Measurements from ENCODE around the gene SPOUT1.

DNA sequence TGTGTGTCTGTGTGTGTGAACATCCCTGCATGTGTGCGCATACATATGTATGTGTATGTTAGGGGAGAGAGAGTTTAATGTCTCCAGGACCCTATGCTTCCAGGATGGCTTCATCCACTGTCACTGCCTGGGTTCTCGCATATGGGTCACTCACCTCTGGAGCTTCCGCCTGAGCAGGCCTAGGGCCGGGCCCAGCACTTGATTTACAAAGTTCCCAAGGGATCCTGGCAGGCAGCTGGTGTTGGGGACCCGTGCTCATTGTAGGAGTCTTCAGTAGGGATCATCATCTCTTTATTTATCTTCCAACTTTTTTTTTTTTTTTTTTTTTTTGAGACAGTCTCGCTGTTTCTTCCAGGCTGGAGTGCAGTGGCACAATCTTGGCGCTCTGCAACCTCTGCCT is 29.5 kb downstream of the SPOUT1 start:
- no peak for TF ChIP-seq NR3C1 (IDR thresholded peaks at IDR 0.05)
- no peak for TF ChIP-seq SMC3 (IDR thresholded peaks at IDR 0.05)
- TF ChIP-seq RNF2 (IDR thresholded peaks at IDR 0.05; ENCODE audit: borderline replicate concordance, low read depth): no peak
- TF ChIP-seq, protein P1, sequence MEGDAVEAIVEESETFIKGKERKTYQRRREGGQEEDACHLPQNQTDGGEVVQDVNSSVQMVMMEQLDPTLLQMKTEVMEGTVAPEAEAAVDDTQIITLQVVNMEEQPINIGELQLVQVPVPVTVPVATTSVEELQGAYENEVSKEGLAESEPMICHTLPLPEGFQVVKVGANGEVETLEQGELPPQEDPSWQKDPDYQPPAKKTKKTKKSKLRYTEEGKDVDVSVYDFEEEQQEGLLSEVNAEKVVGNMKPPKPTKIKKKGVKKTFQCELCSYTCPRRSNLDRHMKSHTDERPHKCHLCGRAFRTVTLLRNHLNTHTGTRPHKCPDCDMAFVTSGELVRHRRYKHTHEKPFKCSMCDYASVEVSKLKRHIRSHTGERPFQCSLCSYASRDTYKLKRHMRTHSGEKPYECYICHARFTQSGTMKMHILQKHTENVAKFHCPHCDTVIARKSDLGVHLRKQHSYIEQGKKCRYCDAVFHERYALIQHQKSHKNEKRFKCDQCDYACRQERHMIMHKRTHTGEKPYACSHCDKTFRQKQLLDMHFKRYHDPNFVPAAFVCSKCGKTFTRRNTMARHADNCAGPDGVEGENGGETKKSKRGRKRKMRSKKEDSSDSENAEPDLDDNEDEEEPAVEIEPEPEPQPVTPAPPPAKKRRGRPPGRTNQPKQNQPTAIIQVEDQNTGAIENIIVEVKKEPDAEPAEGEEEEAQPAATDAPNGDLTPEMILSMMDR (IDR thresholded peaks at IDR 0.05): no peak
- no peak for TF ChIP-seq POLR2AphosphoS2 (conservative IDR thresholded peaks at IDR 0.05; ENCODE audit: low read length)
- no peak for TF ChIP-seq BHLHE40 (IDR thresholded peaks at IDR 0.05; ENCODE audit: low read depth, low read length)
- TF ChIP-seq ESRRA (IDR thresholded peaks at IDR 0.05; ENCODE audit: borderline replicate concordance, low read length): no peak
- no peak for TF ChIP-seq EP300 (IDR thresholded peaks at IDR 0.05)
- no peak for TF ChIP-seq POLR2A (IDR thresholded peaks at IDR 0.05; ENCODE audit: low read length)
- no peak for TF ChIP-seq TP53 (CRISPR knock-in tag; IDR thresholded peaks at IDR 0.05)
- TF ChIP-seq, protein P2, sequence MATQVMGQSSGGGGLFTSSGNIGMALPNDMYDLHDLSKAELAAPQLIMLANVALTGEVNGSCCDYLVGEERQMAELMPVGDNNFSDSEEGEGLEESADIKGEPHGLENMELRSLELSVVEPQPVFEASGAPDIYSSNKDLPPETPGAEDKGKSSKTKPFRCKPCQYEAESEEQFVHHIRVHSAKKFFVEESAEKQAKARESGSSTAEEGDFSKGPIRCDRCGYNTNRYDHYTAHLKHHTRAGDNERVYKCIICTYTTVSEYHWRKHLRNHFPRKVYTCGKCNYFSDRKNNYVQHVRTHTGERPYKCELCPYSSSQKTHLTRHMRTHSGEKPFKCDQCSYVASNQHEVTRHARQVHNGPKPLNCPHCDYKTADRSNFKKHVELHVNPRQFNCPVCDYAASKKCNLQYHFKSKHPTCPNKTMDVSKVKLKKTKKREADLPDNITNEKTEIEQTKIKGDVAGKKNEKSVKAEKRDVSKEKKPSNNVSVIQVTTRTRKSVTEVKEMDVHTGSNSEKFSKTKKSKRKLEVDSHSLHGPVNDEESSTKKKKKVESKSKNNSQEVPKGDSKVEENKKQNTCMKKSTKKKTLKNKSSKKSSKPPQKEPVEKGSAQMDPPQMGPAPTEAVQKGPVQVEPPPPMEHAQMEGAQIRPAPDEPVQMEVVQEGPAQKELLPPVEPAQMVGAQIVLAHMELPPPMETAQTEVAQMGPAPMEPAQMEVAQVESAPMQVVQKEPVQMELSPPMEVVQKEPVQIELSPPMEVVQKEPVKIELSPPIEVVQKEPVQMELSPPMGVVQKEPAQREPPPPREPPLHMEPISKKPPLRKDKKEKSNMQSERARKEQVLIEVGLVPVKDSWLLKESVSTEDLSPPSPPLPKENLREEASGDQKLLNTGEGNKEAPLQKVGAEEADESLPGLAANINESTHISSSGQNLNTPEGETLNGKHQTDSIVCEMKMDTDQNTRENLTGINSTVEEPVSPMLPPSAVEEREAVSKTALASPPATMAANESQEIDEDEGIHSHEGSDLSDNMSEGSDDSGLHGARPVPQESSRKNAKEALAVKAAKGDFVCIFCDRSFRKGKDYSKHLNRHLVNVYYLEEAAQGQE (IDR thresholded peaks at IDR 0.05): no peak
- TF ChIP-seq RAD21 (conservative IDR thresholded peaks at IDR 0.05 in 1 of 2, IDR thresholded peaks at IDR 0.05 in 1 of 2): no peak
